ENCODE data around the gene AGK. TPM values are rescaled to one million over a fixed set of nuclear protein-coding genes. Genes with fewer than 3 reads are reported as not detected.

AGK gene
- total RNA-seq, 5 donors from 2014 or later (not counting 1 experiment from before 2014, with no cell fraction given) = 22.1 to 39.7 (median 28.8) TPM

DNA sequence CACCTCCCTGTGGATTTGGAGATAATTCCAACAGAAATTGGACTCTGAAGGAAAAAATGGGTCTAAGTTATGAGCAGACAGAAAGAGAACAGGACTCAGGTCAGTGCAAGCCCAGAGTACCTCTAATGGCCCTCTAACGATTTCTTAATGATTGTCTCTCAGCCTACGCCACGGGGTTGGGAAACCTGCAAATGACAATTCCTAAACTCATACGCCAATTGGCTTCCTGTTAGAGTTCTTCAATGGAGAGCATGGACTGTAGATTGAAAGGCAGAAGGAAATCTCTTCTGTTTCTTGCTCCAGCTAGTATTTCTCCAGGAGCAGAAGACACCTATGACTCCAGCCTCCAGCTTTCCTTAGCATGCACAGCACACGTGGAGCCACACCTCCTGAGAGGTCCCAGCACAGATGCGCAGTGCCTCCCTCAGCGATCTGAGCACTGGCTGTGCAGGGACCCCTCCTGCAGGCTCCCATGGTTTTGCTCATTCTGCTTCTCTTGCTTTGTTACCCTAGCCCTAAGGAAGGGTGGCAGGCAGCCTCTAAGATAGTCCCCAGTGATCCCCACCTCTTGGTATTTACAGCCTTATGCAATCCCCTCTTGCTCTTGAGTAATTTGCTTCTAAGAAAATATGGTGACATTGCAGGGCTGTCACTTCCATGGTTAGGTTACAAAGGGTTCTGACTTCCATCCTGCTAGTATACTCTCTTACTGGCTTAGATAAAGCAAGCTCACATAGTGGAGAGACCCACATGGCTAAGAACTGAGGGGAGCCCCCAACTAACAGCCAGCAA is 120.7 kb downstream of the AGK start:
- Histone ChIP-seq H3K36me3 (ENCODE audit: control insufficient read depth in 2 of 2, extremely low read depth in 1 of 2, insufficient read depth in 1 of 2, low read length in 1 of 2) (peaks cover 4 to 30% of the 10 kb centered on the region in 2 donors), H3K4me3 (ENCODE audit: control insufficient read depth in 1 of 2, extremely low read depth in 1 of 2, low read length in 1 of 2) (no peak overlapping the region), H3K27me3 (replicated peaks in 1 of 2; ENCODE audit: control insufficient read depth in 2 of 2, extremely low read depth in 1 of 2, insufficient read depth in 2 of 2, low read length in 1 of 2) (no peaks in the 10 kb centered on the region), H3K4me1 (ENCODE audit: control insufficient read depth in 1 of 2, extremely low read depth in 1 of 2, insufficient read depth in 2 of 2, low read length in 2 of 2) (no peaks in the 10 kb centered on the region), H3K9me3 (no peaks in the 10 kb centered on the region), H3K27ac (ENCODE audit: low read length) (no peak overlapping the region)
- POLR2A ChIA-PET = interaction anchor here in 1 of 2 donors (0.7 kb wide), 1 partner anchor 29 kb away, joined by 4 read pairs; no protein-coding TSS in a partner anchor
- Mint-ChIP-seq H3K36me3 (peaks cover 31% of the 10 kb centered on the region), H3K4me1 (peaks cover 0 to 2% (median 1%) of the 10 kb centered on the region in 3 donors), H3K27me3 (no peaks in the 10 kb centered on the region), H3K4me3 (no peak overlapping the region), H3K9me3 (no peaks in the 10 kb centered on the region), H3K27ac (no peak overlapping the region)
- ATAC-seq (replicated peaks in 1 of 4) (no peak), DNase-seq (no peak)
- CTCF ChIA-PET = interaction anchor here in 1 of 2 donors (1.4 kb wide), 1 partner anchor 67 kb away, joined by 5 read pairs; no protein-coding TSS in a partner anchor
- WGBS (ENCODE audit: insufficient coverage) = 90% methylated on average over 3 of the region's 7 CpGs

DNA sequence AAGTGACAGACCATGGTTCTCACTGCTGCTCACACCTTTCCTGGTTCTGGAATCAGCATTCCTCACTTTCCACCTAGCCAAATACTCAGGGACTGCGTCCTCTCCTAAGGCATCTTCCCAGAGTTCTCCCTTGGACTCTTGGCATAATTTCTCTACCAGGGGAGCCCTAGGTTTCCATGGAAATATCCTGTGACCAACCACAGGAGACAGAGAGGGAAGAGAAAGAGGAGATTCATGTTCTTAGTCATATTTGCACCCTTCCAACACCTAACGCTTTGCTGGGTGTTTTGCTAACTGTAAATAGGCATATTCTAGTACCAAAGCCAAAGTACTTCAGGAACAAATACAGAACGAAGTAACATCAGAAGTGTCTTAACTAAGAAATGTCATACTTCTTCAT is 122.1 kb downstream of the AGK start:
- DNase-seq = no peak
- H3K4me1 ChIP-seq (ENCODE audit: control insufficient read depth in 1 of 2, extremely low read depth in 1 of 2, insufficient read depth in 2 of 2, low read length in 2 of 2) = no peaks in the 10 kb centered on the region
- no peaks in the 10 kb centered on the region for H3K9me3 ChIP-seq
- peaks cover 30% of the 10 kb centered on the region for H3K36me3 Mint-ChIP-seq
- no CpG with 5 or more reads among the region's 3 CpGs for WGBS (ENCODE audit: insufficient coverage)
- no peak overlapping the region for H3K27ac Mint-ChIP-seq
- peaks cover 0 to 2% (median 1%) of the 10 kb centered on the region in 3 donors for H3K4me1 Mint-ChIP-seq
- ATAC-seq (replicated peaks in 1 of 4) = no peak
- H3K4me3 ChIP-seq (ENCODE audit: control insufficient read depth in 1 of 2, extremely low read depth in 1 of 2, low read length in 1 of 2) = no peak overlapping the region
- H3K27ac ChIP-seq (ENCODE audit: low read length) = no peak overlapping the region
- ChIA-PET POLR2A (no interaction called here), CTCF (interaction anchor here (0.8 to 1.4 kb wide), 3 partner anchors 64 to 67 kb away, joined by 3 to 6 read pairs (median 5); no protein-coding TSS in a partner anchor)
- peaks cover 4 to 30% of the 10 kb centered on the region in 2 donors for H3K36me3 ChIP-seq (ENCODE audit: control insufficient read depth in 2 of 2, extremely low read depth in 1 of 2, insufficient read depth in 1 of 2, low read length in 1 of 2)
- no peaks in the 10 kb centered on the region for H3K9me3 Mint-ChIP-seq
- no peak overlapping the region for H3K4me3 Mint-ChIP-seq
- H3K27me3 Mint-ChIP-seq = no peaks in the 10 kb centered on the region
- no peaks in the 10 kb centered on the region for H3K27me3 ChIP-seq (replicated peaks in 1 of 2; ENCODE audit: control insufficient read depth in 2 of 2, extremely low read depth in 1 of 2, insufficient read depth in 2 of 2, low read length in 1 of 2)

DNA sequence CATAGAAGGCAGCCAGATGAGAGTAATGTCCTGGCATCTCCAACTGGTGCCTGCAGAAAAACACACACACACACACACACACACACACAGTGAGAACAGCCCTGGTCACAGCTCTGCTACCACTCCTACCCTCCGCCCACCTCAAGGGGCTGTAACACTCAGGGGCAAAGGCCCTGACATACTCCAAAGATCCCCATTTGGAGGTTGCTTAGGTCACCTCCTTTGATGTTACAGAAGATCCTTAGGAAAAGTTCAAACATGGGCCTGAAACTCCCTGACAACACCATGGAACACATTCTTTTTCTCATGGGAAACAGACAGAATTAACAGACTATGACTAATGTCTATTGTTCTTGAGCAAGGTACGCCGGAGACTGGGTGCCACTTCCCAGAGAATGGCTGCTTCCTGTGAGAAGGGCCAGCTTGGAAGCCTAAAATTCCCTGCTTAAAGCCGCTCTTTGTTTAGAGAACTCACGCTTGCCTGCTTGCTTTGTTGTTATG is 123.0 kb downstream of the AGK start:
- H3K9me3 Mint-ChIP-seq = no peaks in the 10 kb centered on the region
- POLR2A ChIA-PET = interaction anchor here in 1 of 2 donors (0.6 kb wide), 1 partner anchor 25 kb away, joined by 3 read pairs; no protein-coding TSS in a partner anchor
- peaks cover 0 to 2% (median 1%) of the 10 kb centered on the region in 3 donors for H3K4me1 Mint-ChIP-seq
- peaks cover 24% of the 10 kb centered on the region for H3K36me3 Mint-ChIP-seq
- no peak overlapping the region for H3K27ac Mint-ChIP-seq
- 100% methylated on average over 2 of the region's 5 CpGs for WGBS (ENCODE audit: insufficient coverage)
- ATAC-seq (replicated peaks in 1 of 4) = no peak
- H3K27me3 Mint-ChIP-seq = no peaks in the 10 kb centered on the region
- no peak overlapping the region for H3K4me3 Mint-ChIP-seq
- Histone ChIP-seq H3K4me3 (ENCODE audit: control insufficient read depth in 1 of 2, extremely low read depth in 1 of 2, low read length in 1 of 2) (no peak overlapping the region), H3K36me3 (ENCODE audit: control insufficient read depth in 2 of 2, extremely low read depth in 1 of 2, insufficient read depth in 1 of 2, low read length in 1 of 2) (peaks cover 4 to 30% of the 10 kb centered on the region in 2 donors), H3K9me3 (no peaks in the 10 kb centered on the region), H3K27ac (ENCODE audit: low read length) (no peak overlapping the region), H3K4me1 (ENCODE audit: control insufficient read depth in 1 of 2, extremely low read depth in 1 of 2, insufficient read depth in 2 of 2, low read length in 2 of 2) (no peaks in the 10 kb centered on the region), H3K27me3 (replicated peaks in 1 of 2; ENCODE audit: control insufficient read depth in 2 of 2, extremely low read depth in 1 of 2, insufficient read depth in 2 of 2, low read length in 1 of 2) (no peaks in the 10 kb centered on the region)
- CTCF ChIA-PET = interaction anchor here in 1 of 2 donors (0.8 kb wide), 1 partner anchor 66 kb away, joined by 6 read pairs; no protein-coding TSS in a partner anchor
- no peak for DNase-seq

DNA sequence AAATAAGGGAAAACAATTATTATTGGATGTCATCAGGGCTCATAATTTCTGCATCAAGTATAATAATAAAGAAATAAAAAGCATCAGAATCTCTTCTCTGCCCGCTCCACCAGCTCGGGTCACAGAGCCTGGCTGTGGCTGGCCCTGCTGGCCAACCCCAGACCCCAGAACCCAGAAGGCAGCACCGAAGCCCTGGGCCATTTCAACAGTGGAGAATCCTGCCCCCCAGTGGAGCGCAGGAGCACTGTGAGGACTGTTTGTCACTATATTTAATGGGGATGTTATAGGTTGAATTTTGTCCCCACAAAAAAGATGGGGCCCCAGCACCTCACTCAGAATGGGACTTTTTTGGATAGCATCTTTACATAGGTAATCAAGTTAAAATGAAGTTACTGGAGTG is 123.5 kb downstream of the AGK start:
- Mint-ChIP-seq H3K4me3 (no peak overlapping the region), H3K36me3 (peaks cover 24% of the 10 kb centered on the region), H3K4me1 (peaks cover 0 to 2% (median 1%) of the 10 kb centered on the region in 3 donors), H3K27ac (no peak overlapping the region), H3K9me3 (no peaks in the 10 kb centered on the region), H3K27me3 (no peaks in the 10 kb centered on the region)
- Histone ChIP-seq H3K27me3 (replicated peaks in 1 of 2; ENCODE audit: control insufficient read depth in 2 of 2, extremely low read depth in 1 of 2, insufficient read depth in 2 of 2, low read length in 1 of 2) (no peaks in the 10 kb centered on the region), H3K4me1 (ENCODE audit: control insufficient read depth in 1 of 2, extremely low read depth in 1 of 2, insufficient read depth in 2 of 2, low read length in 2 of 2) (no peaks in the 10 kb centered on the region), H3K9me3 (no peaks in the 10 kb centered on the region), H3K27ac (ENCODE audit: low read length) (no peak overlapping the region), H3K4me3 (ENCODE audit: control insufficient read depth in 1 of 2, extremely low read depth in 1 of 2, low read length in 1 of 2) (no peak overlapping the region), H3K36me3 (ENCODE audit: control insufficient read depth in 2 of 2, extremely low read depth in 1 of 2, insufficient read depth in 1 of 2, low read length in 1 of 2) (peaks cover 4 to 30% of the 10 kb centered on the region in 2 donors)
- no peak for ATAC-seq (replicated peaks in 1 of 4)
- ChIA-PET CTCF (no interaction called here), POLR2A (interaction anchor here in 1 of 2 donors (0.6 kb wide), 1 partner anchor 11 kb away, joined by 3 read pairs; no protein-coding TSS in a partner anchor)
- DNase-seq = no peak
- no CpG with 5 or more reads among the region's 4 CpGs for WGBS (ENCODE audit: insufficient coverage)

DNA sequence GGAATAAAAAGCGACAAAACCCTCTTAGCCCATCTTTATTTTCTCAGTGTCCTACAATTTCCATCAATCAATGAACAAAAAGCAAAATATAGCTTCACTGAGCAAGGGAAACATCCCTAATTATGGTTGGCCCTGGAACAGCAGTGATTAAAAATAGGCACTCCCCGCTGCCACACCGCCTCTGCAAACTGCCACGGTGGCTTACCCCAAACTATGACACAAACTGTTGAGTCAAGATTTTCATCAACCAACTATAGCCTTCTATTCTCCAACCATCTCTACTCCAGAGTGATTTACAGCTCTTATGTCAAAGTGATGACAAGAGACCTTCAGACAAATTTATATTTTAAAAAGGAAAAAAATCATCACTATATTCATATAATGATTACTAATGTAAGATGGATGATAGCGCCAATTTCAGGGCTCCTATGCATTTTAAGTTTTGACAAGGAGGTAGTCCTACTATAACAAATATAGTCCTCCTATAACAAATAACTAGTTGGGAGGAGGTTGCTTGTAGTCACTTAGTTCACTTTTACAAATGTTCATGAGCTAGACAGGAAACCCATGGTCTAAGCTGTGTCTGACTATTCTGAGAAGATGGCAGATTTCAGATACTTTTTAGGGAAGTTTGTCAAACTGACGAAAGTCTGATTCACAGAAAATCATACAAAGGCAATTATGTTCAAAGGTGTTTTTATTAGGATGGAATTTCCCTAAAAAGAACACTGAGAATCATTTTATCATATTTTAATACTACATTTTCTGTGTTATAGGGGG is 124.4 kb downstream of the AGK start:
- DNase-seq (no peak), ATAC-seq (replicated peaks in 1 of 4) (no peak)
- Mint-ChIP-seq H3K4me3 (no peak overlapping the region), H3K36me3 (peaks cover 29% of the 10 kb centered on the region), H3K27ac (peak overlapping the region in 1 of 2 donors; percentile 34), H3K27me3 (no peaks in the 10 kb centered on the region), H3K9me3 (no peaks in the 10 kb centered on the region), H3K4me1 (peaks cover 0 to 4% (median 4%) of the 10 kb centered on the region in 3 donors)
- no peak overlapping the region for H3K27ac ChIP-seq (ENCODE audit: low read length)
- POLR2A ChIA-PET = interaction anchor here in 1 of 2 donors (0.6 kb wide), 1 partner anchor 10 kb away, joined by 3 read pairs; no protein-coding TSS in a partner anchor
- H3K4me3 ChIP-seq (ENCODE audit: control insufficient read depth in 1 of 2, extremely low read depth in 1 of 2, low read length in 1 of 2) = no peak overlapping the region
- H3K27me3 ChIP-seq (replicated peaks in 1 of 2; ENCODE audit: control insufficient read depth in 2 of 2, extremely low read depth in 1 of 2, insufficient read depth in 2 of 2, low read length in 1 of 2) = no peaks in the 10 kb centered on the region
- CTCF ChIA-PET = interaction anchor here (0.6 to 0.9 kb wide), 3 partner anchors 21 to 1212 kb away, joined by 3 read pairs; no protein-coding TSS in a partner anchor
- no peaks in the 10 kb centered on the region for H3K9me3 ChIP-seq
- peaks cover 4 to 36% of the 10 kb centered on the region in 2 donors for H3K36me3 ChIP-seq (ENCODE audit: control insufficient read depth in 2 of 2, extremely low read depth in 1 of 2, insufficient read depth in 1 of 2, low read length in 1 of 2)
- H3K4me1 ChIP-seq (ENCODE audit: control insufficient read depth in 1 of 2, extremely low read depth in 1 of 2, insufficient read depth in 2 of 2, low read length in 2 of 2) = no peaks in the 10 kb centered on the region
- WGBS (ENCODE audit: insufficient coverage) = 90% methylated on average over 2 of the region's 6 CpGs

DNA sequence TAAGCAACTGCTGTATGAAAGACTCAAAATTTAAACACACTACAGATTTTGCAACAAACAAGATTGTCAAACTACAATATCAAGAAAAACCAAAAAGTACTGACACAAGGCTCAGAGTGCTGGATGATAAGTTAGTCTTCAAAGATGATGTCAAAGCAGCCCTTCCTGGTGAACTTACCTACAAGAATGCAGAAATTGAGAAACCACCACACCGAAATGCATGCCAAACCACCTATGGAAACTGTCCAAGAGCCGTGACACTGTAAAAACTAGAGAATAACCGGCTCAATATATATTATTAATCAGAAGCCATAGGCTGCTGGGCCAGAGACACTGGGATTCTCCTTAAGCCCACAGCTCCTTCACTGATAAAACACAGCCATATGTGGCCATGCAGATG is 125.4 kb downstream of the AGK start:
- H3K9me3 ChIP-seq = no peaks in the 10 kb centered on the region
- ChIA-PET CTCF (no interaction called here), POLR2A (no interaction called here)
- Mint-ChIP-seq H3K27me3 (no peaks in the 10 kb centered on the region), H3K36me3 (peaks cover 36% of the 10 kb centered on the region), H3K4me1 (peaks cover 0 to 4% (median 4%) of the 10 kb centered on the region in 3 donors), H3K27ac (peak overlapping the region in 1 of 2 donors; percentile 16), H3K4me3 (no peak overlapping the region), H3K9me3 (no peaks in the 10 kb centered on the region)
- no peaks in the 10 kb centered on the region for H3K4me1 ChIP-seq (ENCODE audit: control insufficient read depth in 1 of 2, extremely low read depth in 1 of 2, insufficient read depth in 2 of 2, low read length in 2 of 2)
- no peaks in the 10 kb centered on the region for H3K27me3 ChIP-seq (replicated peaks in 1 of 2; ENCODE audit: control insufficient read depth in 2 of 2, extremely low read depth in 1 of 2, insufficient read depth in 2 of 2, low read length in 1 of 2)
- no peak for ATAC-seq (replicated peaks in 1 of 4)
- H3K27ac ChIP-seq (ENCODE audit: low read length) = no peak overlapping the region
- DNase-seq = no peak
- no CpG with 5 or more reads among the region's 3 CpGs for WGBS (ENCODE audit: insufficient coverage)
- no peak overlapping the region for H3K4me3 ChIP-seq (ENCODE audit: control insufficient read depth in 1 of 2, extremely low read depth in 1 of 2, low read length in 1 of 2)
- H3K36me3 ChIP-seq (ENCODE audit: control insufficient read depth in 2 of 2, extremely low read depth in 1 of 2, insufficient read depth in 1 of 2, low read length in 1 of 2) = peaks cover 8 to 42% of the 10 kb centered on the region in 2 donors

Data from T-cell (primary cell).